GM18526 (cell line): ENCODE results near the gene CALML5.

ENCODE experiments used
- POLR2A ChIP-seq: IDR thresholded peaks from 3 replicates; pipeline ENCODE4 v1.6.1; 2011; ENCODE audit not compliant: insufficient read length; ENCODE audit errors: extremely low read depth

Gene CALML5

GRCh38 chr10:5457741-5458140, 41.6 kb downstream of the CALML5 start:
- TF ChIP-seq POLR2A = no peak

GRCh38 chr10:5456563-5456962, 42.8 kb downstream of the CALML5 start:
- no peak for TF ChIP-seq POLR2A

GRCh38 chr10:5453749-5454489, 45.5 kb downstream of the CALML5 start:
- no peak for TF ChIP-seq POLR2A

GRCh38 chr10:5450605-5451384, 48.6 kb downstream of the CALML5 start:
- no peak for TF ChIP-seq POLR2A

GRCh38 chr10:5449823-5450222, 49.5 kb downstream of the CALML5 start:
- TF ChIP-seq POLR2A = no peak

GRCh38 chr10:5449227-5449626, 50.1 kb downstream of the CALML5 start:
- TF ChIP-seq POLR2A = no peak
